K562 (cell line): Measurements from ENCODE around the gene GRB10.

Experiments used
- CGGBP1 ChIP-seq: fragments of 250-450 bp; sonication (Bioruptor Pico); IDR thresholded peaks from 2 replicates; pipeline ENCODE4 v1.9.0; 2021; ENCODE audit warnings: mild to moderate bottlenecking
- ESRRA ChIP-seq: fragments of 450-650 bp; IDR thresholded peaks from 2 replicates; pipeline ENCODE4 v1.6.1; 2014; ENCODE audit warnings: low read depth, mild to moderate bottlenecking, moderate library complexity, borderline replicate concordance
- MTA2 ChIP-seq: fragments of 450-650 bp; IDR thresholded peaks from 2 replicates; pipeline ENCODE4 v1.6.1; 2016; ENCODE audit warnings: low read depth
- SMAD1 ChIP-seq: fragments of 150-350 bp; IDR thresholded peaks from 2 replicates; pipeline ENCODE4 v1.6.1; 2014; ENCODE audit warnings: low read length, low read depth; ENCODE audit not compliant: partially characterized antibody
- TF ChIP-seq, protein P1 (sequence below): sonication (generic); formaldehyde crosslinking; IDR thresholded peaks from 2 replicates; pipeline ENCODE4 v1.8.1; 2023; ENCODE audit warnings: mild to moderate bottlenecking, missing genetic modification reagents

- TF ChIP-seq ESRRA, result no peak
- no peak for TF ChIP-seq CGGBP1 (CRISPR knock-in tag)
- TF ChIP-seq, protein P1, sequence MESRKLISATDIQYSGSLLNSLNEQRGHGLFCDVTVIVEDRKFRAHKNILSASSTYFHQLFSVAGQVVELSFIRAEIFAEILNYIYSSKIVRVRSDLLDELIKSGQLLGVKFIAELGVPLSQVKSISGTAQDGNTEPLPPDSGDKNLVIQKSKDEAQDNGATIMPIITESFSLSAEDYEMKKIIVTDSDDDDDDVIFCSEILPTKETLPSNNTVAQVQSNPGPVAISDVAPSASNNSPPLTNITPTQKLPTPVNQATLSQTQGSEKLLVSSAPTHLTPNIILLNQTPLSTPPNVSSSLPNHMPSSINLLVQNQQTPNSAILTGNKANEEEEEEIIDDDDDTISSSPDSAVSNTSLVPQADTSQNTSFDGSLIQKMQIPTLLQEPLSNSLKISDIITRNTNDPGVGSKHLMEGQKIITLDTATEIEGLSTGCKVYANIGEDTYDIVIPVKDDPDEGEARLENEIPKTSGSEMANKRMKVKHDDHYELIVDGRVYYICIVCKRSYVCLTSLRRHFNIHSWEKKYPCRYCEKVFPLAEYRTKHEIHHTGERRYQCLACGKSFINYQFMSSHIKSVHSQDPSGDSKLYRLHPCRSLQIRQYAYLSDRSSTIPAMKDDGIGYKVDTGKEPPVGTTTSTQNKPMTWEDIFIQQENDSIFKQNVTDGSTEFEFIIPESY (CRISPR knock-in tag), result no peak
- no peak for TF ChIP-seq MTA2
- no peak for TF ChIP-seq SMAD1
These were observed 58.8 kb downstream of the GRB10 start for GRCh38 chr7:50723888-50724287.
